Right atrium auricular region (tissue), 2 donors: ENCODE data around the gene OPALIN. TPM values are rescaled to one million over a fixed set of nuclear protein-coding genes. Genes with fewer than 3 reads are reported as not detected.

Experiments used
- DNase-seq: peaks from one replicate; pipeline ENCODE4 v3.0.0-alpha.2; 2019; ENCODE audit warnings: low spot score
- H3K27ac ChIP-seq, 2 donors: fragments of 200-600 bp; sonication (generic); 1 replicate in 1 of 2; 2 replicates in 1 of 2; pipeline ENCODE4 v1.5.1; 2016 to 2019
- H3K27me3 ChIP-seq, 2 donors: fragments of 200-600 bp; sonication (generic); one replicate each; pipeline versions ENCODE4 v1.5.1 to v1.6.0; 2017 to 2019
- H3K36me3 ChIP-seq: fragments of 200-600 bp; sonication (generic); one replicate; pipeline ENCODE4 v1.5.1; 2016
- H3K4me1 ChIP-seq, 2 donors: fragments of 200-600 bp; sonication (generic); one replicate each; pipeline versions ENCODE4 v1.5.1 to v1.6.0; 2017 to 2019
- H3K4me3 ChIP-seq, 2 donors: fragments of 200-600 bp; sonication (generic); 1 replicate in 1 of 2; 2 replicates in 1 of 2; pipeline ENCODE4 v1.5.1; 2017 to 2019; ENCODE audit warnings: mild to moderate bottlenecking in 1 of 2, moderate library complexity in 1 of 2
- H3K9me3 ChIP-seq, 2 donors: fragments of 200-600 bp; sonication (generic); one replicate each; pipeline ENCODE4 v1.5.1; 2019
- total RNA-seq, 2 donors: library from RNA; depleted of rRNA; stranded (reverse); fragments of >200 nt; gene quantifications; one replicate each; pipeline ENCODE4 v1.1.0, GENCODE V29; 2016
- TF ChIP-seq, protein P1 (sequence below), 2 donors: fragments of 200-600 bp; sonication (generic); IDR thresholded peaks; one replicate each; pipeline ENCODE4 v1.5.1; 2019; ENCODE audit warnings: antibody characterized with exemption in 2 of 2

The OPALIN gene
- total RNA-seq, 2 donors from 2014 or later: not detected

DNA sequence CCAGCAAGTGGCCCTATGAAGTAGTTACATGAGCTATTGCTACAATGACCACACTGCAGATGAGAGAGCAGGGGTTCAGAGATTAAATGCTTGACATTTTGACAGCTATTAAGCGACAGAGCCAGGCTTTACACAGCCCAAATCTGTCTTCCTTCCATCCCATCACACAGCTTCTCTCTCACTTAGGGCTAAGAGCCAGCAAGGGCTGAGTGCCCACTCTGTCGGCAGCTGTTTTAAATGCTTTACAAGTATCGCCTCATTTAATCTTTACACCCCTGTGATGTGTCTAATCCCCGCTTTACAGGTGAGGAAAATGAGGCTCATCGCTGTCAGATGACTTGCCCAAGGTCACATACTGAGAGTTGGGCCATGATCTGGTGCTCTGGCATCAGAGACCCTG, 15.2 kb upstream of the OPALIN start:
- TF ChIP-seq, protein P1, sequence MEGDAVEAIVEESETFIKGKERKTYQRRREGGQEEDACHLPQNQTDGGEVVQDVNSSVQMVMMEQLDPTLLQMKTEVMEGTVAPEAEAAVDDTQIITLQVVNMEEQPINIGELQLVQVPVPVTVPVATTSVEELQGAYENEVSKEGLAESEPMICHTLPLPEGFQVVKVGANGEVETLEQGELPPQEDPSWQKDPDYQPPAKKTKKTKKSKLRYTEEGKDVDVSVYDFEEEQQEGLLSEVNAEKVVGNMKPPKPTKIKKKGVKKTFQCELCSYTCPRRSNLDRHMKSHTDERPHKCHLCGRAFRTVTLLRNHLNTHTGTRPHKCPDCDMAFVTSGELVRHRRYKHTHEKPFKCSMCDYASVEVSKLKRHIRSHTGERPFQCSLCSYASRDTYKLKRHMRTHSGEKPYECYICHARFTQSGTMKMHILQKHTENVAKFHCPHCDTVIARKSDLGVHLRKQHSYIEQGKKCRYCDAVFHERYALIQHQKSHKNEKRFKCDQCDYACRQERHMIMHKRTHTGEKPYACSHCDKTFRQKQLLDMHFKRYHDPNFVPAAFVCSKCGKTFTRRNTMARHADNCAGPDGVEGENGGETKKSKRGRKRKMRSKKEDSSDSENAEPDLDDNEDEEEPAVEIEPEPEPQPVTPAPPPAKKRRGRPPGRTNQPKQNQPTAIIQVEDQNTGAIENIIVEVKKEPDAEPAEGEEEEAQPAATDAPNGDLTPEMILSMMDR (IDR thresholded peaks at IDR 0.05): no peak
- H3K36me3 ChIP-seq: no peaks in the 10 kb centered on the region

DNA sequence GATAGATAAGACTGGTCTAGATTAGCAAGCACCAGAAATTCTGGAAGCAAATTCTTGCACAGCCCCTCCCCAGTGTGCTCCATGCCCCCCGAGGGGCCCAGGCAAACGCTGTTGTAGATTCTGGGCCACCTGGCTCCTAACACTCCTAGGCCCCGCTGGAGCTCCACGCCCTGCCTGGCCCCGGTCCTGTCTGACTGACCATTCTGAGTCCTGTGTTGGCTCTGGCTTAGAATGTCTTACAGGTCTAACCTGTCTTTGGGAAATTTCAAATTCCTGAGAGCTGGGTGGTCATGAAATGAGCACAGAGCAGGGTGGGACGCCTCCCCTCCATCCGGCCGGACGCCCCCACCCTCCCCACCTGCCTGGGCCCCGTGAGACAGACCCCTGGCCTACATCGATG, 12.6 kb upstream of the OPALIN start:
- Histone ChIP-seq H3K27me3 (no peaks in the 10 kb centered on the region), H3K4me1 (peaks cover 0 to 18% of the 10 kb centered on the region in 2 donors), H3K27ac (no peak overlapping the region), H3K4me3 (no peak overlapping the region), H3K9me3 (no peaks in the 10 kb centered on the region), H3K36me3 (no peaks in the 10 kb centered on the region)
- TF ChIP-seq, protein P1 (IDR thresholded peaks at IDR 0.05): no peak
- DNase-seq: no peak

More for the DNA sequence above, 15.2 kb upstream of the OPALIN start:
- no peak for DNase-seq
- no peak overlapping the region for H3K4me3 ChIP-seq
- no peaks in the 10 kb centered on the region for H3K9me3 ChIP-seq
- peak overlapping the region in 1 of 2 donors; percentile 57 for H3K27ac ChIP-seq
- peaks cover 0 to 25% of the 10 kb centered on the region in 2 donors for H3K4me1 ChIP-seq
- no peaks in the 10 kb centered on the region for H3K27me3 ChIP-seq

DNA sequence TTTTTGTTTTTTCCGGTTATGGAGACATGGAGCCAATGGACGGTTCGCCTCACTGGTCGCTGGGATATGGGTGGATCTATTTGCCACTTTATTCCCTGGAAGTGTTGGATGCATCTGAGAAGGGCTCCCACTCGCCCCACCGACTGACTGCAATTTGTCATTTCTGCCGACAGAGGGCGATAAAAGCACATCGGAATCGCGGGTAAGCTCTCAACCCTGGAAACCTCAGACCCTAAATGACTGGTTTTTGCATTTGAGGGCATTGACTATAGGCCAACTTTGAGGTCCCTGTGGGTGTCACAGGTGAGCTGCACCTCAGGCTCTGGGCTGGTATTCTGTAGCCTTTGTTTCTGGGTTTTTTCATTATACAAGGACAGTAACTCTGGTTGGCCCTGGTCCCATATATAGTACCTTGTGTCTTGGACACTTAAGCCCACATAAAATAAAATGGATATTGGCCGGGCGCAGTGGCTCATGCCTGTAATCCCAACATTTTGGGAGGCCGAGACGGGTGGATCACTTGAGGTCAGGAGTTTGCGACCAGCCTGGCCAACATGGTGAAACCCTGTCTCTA, 11.9 kb upstream of the OPALIN start:
- Histone ChIP-seq H3K4me3 (no peak overlapping the region), H3K4me1 (peaks cover 0 to 18% of the 10 kb centered on the region in 2 donors), H3K9me3 (no peaks in the 10 kb centered on the region), H3K27ac (no peak overlapping the region), H3K27me3 (no peaks in the 10 kb centered on the region), H3K36me3 (no peaks in the 10 kb centered on the region)
- TF ChIP-seq, protein P1 (IDR thresholded peaks at IDR 0.05): peak; percentile 81 to 84
- DNase-seq: peak; percentile 69

- DNase-seq: no peak
- H3K9me3 ChIP-seq: no peaks in the 10 kb centered on the region
- TF ChIP-seq, protein P1 (IDR thresholded peaks at IDR 0.05): no peak
- no peaks in the 10 kb centered on the region for H3K27me3 ChIP-seq
- peaks cover 0 to 14% of the 10 kb centered on the region in 2 donors for H3K4me1 ChIP-seq
- H3K36me3 ChIP-seq: no peaks in the 10 kb centered on the region
- H3K27ac ChIP-seq: no peak overlapping the region
- no peak overlapping the region for H3K4me3 ChIP-seq
Measured at GRCh38 chr10:96369890-96370583, 11.2 kb upstream of the OPALIN start.

GRCh38 chr10:96368971-96369370, 10.2 kb upstream of the OPALIN start:
- peaks cover 0 to 6% of the 10 kb centered on the region in 2 donors for H3K4me1 ChIP-seq
- no peaks in the 10 kb centered on the region for H3K27me3 ChIP-seq
- no peak overlapping the region for H3K27ac ChIP-seq
- DNase-seq: no peak
- H3K36me3 ChIP-seq: no peaks in the 10 kb centered on the region
- H3K9me3 ChIP-seq: no peaks in the 10 kb centered on the region
- H3K4me3 ChIP-seq: no peak overlapping the region
- TF ChIP-seq, protein P1 (IDR thresholded peaks at IDR 0.05): no peak
